Measurements from ENCODE around the gene NR2C1.
A peak's percentile ranks its signal among the peaks of the same experiment; 100 is the strongest.

NR2C1 gene

GRCh38 chr12:95002754-95003153 lies 70.7 kb downstream of the NR2C1 start:
- no peak for TF ChIP-seq EZH2phosphoT487 (conservative IDR thresholded peaks at IDR 0.05; ENCODE audit: low read length)
- TF ChIP-seq, protein P1, sequence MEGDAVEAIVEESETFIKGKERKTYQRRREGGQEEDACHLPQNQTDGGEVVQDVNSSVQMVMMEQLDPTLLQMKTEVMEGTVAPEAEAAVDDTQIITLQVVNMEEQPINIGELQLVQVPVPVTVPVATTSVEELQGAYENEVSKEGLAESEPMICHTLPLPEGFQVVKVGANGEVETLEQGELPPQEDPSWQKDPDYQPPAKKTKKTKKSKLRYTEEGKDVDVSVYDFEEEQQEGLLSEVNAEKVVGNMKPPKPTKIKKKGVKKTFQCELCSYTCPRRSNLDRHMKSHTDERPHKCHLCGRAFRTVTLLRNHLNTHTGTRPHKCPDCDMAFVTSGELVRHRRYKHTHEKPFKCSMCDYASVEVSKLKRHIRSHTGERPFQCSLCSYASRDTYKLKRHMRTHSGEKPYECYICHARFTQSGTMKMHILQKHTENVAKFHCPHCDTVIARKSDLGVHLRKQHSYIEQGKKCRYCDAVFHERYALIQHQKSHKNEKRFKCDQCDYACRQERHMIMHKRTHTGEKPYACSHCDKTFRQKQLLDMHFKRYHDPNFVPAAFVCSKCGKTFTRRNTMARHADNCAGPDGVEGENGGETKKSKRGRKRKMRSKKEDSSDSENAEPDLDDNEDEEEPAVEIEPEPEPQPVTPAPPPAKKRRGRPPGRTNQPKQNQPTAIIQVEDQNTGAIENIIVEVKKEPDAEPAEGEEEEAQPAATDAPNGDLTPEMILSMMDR (IDR thresholded peaks at IDR 0.05; ENCODE audit: insufficient read depth, low read length, poor library complexity, severe bottlenecking), result no peak
- Histone ChIP-seq H3K9ac (ENCODE audit: low read length) (peak overlapping the region; percentile 89), H3K4me2 (ENCODE audit: low read depth, low read length, poor library complexity, severe bottlenecking) (peak overlapping the region; percentile 77), H3K4me3 (ENCODE audit: insufficient read depth, low read length, poor library complexity, severe bottlenecking) (peak overlapping the region; percentile 94), H3F3A (ENCODE audit: insufficient read depth) (peaks cover 12% of the 10 kb centered on the region; the same call in 1 of the 2 replicates), H3K9me3 (ENCODE audit: insufficient read depth, low read length) (no peaks in the 10 kb centered on the region), H2AFZ (ENCODE audit: low read depth, low read length, severe bottlenecking) (peak overlapping the region; percentile 93), H3K27me3 (ENCODE audit: low read length) (no peaks in the 10 kb centered on the region), H3K79me2 (ENCODE audit: insufficient read depth, low read length) (peaks cover 52% of the 10 kb centered on the region), H3K36me3 (ENCODE audit: low read length) (peaks cover 5% of the 10 kb centered on the region; the same call in 1 of the 2 replicates), H3K9me2 (replicated peaks; ENCODE audit: insufficient read depth, low read length) (no peaks in the 10 kb centered on the region), H4K20me1 (ENCODE audit: low read depth, low read length) (no peaks in the 10 kb centered on the region), H3K27ac (ENCODE audit: low read depth, low read length) (peak overlapping the region; percentile 51; the same call in 1 of the 2 replicates)

DNA sequence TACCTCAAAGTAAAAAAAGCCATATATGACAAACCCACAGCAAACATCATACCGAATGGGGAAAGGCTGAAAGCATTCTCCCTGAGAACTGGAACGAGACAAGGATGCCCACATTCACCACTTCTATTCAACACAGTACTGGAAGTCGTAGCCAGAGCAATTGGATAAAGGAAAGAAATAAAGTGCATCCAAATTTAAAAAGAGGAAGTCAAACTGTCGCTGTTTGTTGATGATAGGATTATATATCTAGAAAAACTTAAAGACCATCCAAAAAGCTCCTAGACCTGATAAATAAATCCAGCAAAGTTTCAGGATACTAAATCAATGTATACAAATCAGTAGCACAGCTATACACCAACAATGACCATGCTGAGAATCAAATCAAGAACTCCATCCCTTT lies 75.1 kb downstream of the NR2C1 start:
- Histone ChIP-seq H3K9me3 (ENCODE audit: insufficient read depth, low read length) (no peaks in the 10 kb centered on the region), H3K27ac (ENCODE audit: low read depth, low read length) (no peak overlapping the region), H3K9ac (ENCODE audit: low read length) (no peak overlapping the region), H3F3A (ENCODE audit: insufficient read depth) (peaks cover 6% of the 10 kb centered on the region; the same call in 1 of the 2 replicates), H3K9me2 (replicated peaks; ENCODE audit: insufficient read depth, low read length) (no peaks in the 10 kb centered on the region), H4K20me1 (ENCODE audit: low read depth, low read length) (no peaks in the 10 kb centered on the region), H3K36me3 (ENCODE audit: low read length) (peaks cover 5% of the 10 kb centered on the region; the same call in 1 of the 2 replicates), H2AFZ (ENCODE audit: low read depth, low read length, severe bottlenecking) (no peak overlapping the region), H3K79me2 (ENCODE audit: insufficient read depth, low read length) (peaks cover 72% of the 10 kb centered on the region), H3K4me2 (ENCODE audit: low read depth, low read length, poor library complexity, severe bottlenecking) (peak overlapping the region; percentile 7), H3K4me3 (ENCODE audit: insufficient read depth, low read length, poor library complexity, severe bottlenecking) (no peak overlapping the region), H3K27me3 (ENCODE audit: low read length) (no peaks in the 10 kb centered on the region)
- TF ChIP-seq EZH2phosphoT487 (conservative IDR thresholded peaks at IDR 0.05; ENCODE audit: low read length), result no peak
- TF ChIP-seq, protein P1 (IDR thresholded peaks at IDR 0.05; ENCODE audit: insufficient read depth, low read length, poor library complexity, severe bottlenecking), result no peak

DNA sequence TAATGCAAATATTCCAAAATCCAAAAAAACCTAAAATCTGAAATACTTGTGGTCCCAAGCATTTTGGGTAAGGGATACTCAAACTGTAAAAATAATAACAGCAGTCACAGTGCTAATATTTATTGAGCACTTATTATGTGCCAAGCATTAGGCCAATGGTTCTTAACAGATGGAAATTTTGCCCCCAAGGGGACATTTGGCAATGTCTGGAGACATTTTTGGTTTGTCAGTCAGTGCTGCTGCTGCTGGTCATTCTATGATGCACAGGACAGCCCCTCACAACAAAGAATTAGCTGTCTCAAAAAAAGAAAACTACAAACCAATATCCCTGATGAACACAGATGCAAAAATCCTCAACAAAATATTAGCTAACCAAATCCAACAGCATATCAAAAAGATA lies 75.7 kb downstream of the NR2C1 start:
- H3K79me2 ChIP-seq (ENCODE audit: insufficient read depth, low read length), result peaks cover 66% of the 10 kb centered on the region

More for the DNA sequence above, 75.7 kb downstream of the NR2C1 start:
- Histone ChIP-seq H2AFZ (ENCODE audit: low read depth, low read length, severe bottlenecking) (no peak overlapping the region), H3K4me3 (ENCODE audit: insufficient read depth, low read length, poor library complexity, severe bottlenecking) (no peak overlapping the region), H3K4me2 (ENCODE audit: low read depth, low read length, poor library complexity, severe bottlenecking) (no peak overlapping the region), H3K9me3 (ENCODE audit: insufficient read depth, low read length) (no peaks in the 10 kb centered on the region), H3K27me3 (ENCODE audit: low read length) (no peaks in the 10 kb centered on the region), H4K20me1 (ENCODE audit: low read depth, low read length) (no peaks in the 10 kb centered on the region), H3K9ac (ENCODE audit: low read length) (no peak overlapping the region), H3K9me2 (replicated peaks; ENCODE audit: insufficient read depth, low read length) (no peaks in the 10 kb centered on the region), H3K36me3 (ENCODE audit: low read length) (peaks cover 5% of the 10 kb centered on the region; the same call in 1 of the 2 replicates), H3F3A (ENCODE audit: insufficient read depth) (peaks cover 6% of the 10 kb centered on the region; the same call in 1 of the 2 replicates), H3K27ac (ENCODE audit: low read depth, low read length) (no peak overlapping the region)
- TF ChIP-seq EZH2phosphoT487 (conservative IDR thresholded peaks at IDR 0.05; ENCODE audit: low read length), result no peak
- TF ChIP-seq, protein P1 (IDR thresholded peaks at IDR 0.05; ENCODE audit: insufficient read depth, low read length, poor library complexity, severe bottlenecking), result no peak
